GM21717 (cell line): ENCODE measurements around the gene NRF1.
"Not testable (repeated sequence)": the region's sequence is repeated elsewhere in the genome, so short reads cannot be mapped to it uniquely, and the experiment has no call there.

Source experiments
- ATAC-seq: cut with Tn5 transposase; IDR thresholded peaks from one replicate; pipeline ENCODE4 v1.9.1; 2021; ENCODE audit warnings: mild to moderate bottlenecking, moderate library complexity; ENCODE audit not compliant: unreplicated experiment

NRF1 gene

DNA sequence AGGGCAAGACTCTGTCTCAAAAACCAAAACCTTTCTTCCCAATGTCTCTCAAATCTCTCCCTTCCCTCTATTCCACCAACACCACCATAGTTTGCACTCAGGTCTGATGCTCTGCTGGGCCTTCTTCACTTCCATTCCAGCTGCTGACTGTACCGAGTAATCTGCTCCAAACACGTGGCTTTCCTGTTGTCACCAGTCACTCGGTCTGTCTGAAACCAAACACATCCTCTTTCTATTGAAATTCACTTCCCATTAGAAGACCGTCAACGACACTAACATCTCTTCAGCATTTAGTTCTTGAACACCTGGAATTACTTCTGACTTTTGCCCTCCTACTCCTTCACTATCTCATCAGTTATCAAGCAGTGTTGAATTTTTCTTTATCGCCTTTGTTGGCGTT, 4.7 kb upstream of the NRF1 start:
- ATAC-seq: no peak

DNA sequence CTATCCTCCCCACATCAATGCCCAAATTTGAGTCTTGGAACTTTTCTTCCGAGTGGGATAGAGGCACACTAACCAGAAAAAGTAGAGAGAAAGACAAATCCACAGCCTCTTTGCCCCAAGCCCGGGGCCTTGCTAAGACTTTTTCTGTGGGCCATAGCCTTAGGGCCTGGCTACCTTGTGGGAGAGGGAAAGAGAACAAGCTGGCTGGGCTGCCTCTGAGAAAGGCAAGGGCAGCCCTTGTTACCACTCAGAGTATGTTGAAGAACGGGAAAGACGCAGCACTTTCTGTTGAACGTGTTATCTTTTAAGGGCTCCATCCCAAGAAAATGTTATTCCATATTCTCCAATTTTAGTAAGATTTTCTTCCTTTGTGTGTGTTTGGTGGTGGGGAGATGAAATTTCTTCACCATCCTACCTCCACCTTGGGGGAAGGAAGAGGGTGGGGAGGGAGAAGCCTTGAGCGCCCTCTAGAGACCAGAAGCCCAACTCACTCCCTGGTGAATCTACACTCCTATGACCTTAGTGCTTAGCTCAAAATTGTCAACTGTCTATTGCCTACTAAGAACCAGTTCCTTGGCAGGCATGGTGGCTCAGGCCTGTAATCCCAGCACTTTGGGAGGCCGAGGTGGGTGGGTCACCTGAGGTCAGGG, 3.9 kb upstream of the NRF1 start:
- no peak for ATAC-seq

DNA sequence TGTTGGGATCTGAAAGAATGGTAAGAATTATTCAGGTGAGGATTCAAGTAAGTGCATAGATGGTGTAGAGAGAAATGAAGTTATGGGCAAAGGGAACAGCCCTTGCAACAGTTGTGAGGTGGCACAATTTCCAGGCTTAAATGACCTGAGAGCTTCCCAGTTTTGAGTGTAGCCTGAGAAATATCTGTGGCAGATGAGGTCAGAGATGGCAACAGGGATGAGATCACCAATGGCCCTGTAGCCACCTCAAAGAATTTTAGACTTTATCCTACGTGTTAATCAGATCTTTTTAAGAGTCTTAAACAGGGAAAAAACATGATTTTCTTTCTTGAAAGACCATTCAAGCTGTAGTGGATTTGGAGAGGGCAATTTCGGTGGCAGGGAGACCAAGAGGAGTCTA, 1.9 kb upstream of the NRF1 start:
- ATAC-seq: no peak

DNA sequence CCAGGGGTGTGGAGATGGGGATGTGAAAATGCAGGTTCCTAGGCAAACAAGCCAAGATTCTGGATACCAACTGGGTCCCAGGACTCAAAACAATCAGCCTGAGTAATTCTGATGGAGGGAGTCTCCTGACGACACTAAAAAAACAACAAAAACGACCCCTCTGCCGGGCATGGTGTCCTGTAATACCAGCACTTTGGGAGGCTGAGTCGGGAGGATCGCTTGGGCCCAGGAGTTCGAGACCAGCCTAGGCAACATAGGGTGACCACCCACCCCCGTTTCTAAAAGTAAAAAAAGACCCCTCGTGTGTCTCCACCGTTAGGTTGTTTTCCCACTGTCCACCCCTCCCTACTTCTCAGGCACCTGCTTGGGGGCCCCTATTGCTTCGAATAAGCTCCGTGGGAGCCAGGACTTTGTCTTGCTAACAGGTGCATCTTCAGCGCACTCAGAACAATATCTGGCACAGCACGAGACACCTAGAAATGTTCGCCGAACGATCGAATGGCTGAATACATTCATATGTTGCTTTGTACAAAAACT, 743 bp upstream of the NRF1 start:
- no peak for ATAC-seq

DNA sequence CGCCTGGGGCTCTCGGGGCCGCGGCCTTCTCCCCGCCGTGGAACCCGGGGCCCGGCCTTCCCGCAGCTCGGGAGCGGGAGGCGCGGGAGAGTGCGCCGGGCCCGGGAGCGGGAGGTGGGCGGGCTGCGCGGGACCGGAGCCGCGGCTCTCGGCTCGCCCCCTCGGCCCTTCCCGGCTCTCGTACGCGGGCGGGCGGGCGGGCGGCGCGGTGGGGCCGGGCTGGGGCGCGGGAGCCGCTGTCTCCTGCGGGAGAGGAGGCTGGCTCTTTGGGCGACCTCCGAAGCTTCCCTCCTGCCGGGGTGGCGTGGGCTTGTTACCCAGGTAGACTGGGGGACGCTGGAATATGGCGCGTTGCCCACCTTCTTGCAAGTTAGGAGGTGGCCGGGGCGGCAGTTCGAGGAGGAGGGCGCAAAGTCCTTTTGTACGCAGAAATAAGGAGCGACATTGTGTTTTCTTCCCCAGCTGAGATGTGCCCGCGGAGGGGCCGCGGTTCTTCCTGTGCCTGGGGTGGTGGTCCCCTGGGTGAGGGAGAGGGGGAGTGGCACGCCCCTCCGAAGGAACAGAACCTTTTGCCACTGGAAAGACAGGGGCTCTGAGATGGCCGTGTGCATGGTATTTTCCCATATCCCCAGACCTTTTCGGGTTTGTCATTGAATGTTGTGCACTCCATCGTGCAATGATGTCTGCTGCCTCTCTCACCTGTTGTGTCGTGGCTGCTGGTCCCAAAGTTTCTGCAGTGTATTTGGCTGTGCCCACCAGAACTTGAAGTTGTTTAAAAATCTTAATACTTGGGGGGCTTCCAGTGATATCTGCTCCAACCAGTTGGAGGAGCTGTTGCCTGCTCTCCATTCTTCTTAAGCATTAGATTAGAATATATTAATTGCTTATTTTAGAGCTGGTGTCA, 844 bp downstream of the NRF1 start:
- ATAC-seq: peak; percentile 9

DNA sequence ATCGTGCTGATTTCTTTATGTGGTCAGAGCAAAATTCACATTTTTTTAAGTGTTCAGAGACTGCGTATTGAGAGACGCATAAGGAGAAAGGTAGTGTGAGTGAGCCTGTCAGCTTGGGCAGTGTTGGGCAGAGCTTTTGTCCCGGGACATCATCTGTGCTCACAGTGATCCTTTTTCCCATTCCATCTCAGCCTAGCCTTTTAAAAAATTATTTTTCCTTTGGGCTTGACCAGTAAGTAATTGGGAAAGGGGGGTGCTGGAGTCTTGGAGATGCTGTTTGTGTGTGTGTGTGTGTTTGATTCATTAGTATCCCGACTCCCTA, 1.5 kb downstream of the NRF1 start:
- ATAC-seq: no peak

DNA sequence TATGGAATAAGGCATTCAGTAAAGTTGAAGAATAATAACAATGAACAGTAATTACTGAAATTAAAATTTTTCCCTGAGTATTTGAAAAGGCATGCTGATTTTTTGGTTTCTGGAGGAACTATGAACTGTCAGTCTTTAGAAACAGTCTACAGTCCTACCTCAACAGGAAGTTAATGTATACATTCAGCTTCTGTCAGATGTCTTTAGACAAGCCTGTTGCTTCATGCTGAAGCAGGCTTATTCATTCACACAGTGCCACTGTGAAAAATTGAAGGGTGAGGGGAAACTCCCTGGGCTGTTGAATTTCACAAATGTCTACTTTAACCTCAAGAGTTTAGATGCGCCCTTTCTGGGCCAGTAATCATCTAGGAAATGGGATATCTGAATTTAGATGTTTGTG, 3.5 kb downstream of the NRF1 start:
- no peak for ATAC-seq

DNA sequence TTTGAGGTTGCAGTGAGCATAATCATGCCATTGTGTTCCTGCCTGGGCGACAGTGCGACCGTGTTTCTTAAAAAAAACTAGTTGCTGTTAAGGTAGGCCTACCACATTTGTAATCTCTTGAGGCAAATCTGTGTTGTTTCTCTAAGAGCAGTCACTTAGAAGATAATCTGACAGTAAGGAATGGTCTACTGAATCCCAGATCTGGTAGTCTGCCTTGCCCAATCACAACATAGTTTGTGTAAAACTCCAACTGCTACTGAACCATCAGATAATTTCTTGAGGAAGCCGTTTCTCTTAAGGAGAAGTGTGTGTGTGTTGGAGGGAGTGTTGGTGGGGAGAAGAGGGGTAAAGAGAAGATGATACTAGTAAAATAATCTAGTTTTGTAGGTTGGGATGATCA, 5.0 kb downstream of the NRF1 start:
- no peak for ATAC-seq

DNA sequence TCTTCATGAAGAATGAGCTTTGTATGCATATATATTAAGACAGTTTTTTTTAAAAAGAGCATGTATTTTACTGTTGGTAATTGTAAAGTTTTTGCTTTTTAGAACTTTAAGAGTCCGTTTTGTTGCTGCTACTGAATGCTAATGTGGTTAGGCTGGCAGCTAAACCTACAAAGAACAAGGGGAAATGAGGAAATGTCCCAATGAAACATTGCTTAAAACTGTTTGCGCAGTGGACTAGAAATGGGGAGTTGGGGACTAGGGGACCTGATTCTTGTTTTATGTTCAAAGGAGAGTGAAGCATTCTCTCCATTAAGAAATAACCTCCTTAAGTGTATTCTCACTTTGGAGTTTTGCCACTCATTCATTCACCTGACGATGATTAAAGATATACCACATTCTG, 5.7 kb downstream of the NRF1 start:
- ATAC-seq: no peak

DNA sequence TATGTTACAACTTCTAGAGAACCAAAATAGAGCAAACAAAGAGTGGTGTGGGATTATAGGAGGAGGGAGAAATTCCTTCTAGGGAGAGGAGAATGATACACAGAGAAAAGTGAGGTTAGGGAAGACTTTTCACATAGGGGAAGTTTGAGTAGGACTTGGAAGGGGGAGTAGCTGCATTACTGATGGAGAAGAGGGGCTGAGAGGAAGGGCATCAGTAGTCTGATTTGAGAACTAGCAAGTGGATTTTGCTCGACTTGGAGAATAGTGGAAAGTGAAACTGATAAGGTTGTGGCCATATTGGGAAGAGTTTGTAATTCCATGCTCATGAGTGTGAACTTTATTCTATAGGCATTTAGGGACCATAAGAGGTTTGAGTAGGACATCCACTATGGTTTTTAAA, 6.1 kb downstream of the NRF1 start:
- no peak for ATAC-seq

DNA sequence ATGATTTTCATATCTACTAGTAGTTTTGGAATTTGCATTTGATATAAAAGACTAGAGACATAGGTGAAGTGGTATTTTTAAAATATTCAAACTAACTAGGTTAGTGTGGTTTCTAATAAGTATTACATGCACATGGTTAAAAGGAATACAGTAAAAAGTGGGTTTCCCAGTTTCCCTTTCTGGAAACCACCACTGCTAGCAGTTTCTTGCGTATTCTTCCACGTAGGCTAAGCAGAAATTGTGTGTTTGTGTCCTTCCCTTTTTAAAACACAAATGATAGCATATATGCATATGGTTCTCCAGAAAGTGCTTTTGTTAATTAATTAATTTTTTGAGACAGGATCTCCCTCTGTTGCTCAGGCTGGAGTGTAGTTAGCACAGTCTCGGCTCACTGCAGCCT, 15.4 kb downstream of the NRF1 start:
- no peak for ATAC-seq

DNA sequence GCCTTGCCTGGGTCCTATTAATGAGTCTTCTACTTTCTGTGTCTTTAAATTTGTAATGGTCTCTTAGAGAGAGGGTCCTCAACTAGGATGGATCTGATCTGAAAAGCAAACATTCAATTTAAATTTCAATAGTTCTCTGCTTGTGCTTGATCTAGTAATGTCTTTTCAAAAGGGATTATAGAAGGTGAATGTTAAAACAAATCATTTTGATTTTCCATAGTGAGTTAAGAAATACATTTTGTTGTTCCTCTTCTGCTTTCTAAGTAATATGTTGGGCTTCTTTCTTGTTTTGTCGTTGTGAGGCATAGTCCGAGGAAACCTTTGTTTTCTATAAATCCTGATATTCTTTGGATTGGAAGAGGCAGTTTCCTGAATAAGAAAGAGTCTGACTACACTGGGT, 18.8 kb downstream of the NRF1 start:
- ATAC-seq: no peak

DNA sequence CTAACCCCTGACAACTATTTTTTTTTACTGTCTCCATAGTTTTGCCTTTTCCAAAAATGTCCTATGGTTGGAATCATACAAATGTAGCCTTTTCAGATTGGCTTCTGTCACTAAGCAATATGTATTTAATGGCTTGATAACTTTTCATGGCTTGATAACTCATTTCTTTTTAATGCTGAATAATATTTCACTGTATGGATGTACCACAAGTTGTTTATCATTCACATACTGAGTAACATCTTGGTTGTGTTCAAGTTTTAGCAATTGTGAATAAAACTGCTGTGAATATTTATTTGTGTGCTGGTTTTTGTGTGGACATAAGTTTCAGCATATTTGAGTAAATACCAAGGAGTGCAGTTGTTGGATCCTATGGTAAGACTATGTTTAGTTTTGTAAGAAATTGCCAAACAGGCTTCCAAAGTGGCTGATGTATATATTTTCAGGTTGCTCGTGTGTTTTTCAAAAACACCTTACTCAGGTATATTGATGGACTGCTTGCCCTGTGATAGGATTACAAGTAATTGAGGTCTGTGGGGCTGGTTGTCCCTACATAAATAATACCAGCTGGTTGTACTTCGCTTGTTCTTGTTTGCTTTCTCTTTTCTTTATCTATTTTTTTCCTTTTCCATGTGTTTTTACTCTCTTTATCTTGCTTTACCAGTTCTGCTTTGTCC, 23.0 kb downstream of the NRF1 start:
- ATAC-seq: no peak

DNA sequence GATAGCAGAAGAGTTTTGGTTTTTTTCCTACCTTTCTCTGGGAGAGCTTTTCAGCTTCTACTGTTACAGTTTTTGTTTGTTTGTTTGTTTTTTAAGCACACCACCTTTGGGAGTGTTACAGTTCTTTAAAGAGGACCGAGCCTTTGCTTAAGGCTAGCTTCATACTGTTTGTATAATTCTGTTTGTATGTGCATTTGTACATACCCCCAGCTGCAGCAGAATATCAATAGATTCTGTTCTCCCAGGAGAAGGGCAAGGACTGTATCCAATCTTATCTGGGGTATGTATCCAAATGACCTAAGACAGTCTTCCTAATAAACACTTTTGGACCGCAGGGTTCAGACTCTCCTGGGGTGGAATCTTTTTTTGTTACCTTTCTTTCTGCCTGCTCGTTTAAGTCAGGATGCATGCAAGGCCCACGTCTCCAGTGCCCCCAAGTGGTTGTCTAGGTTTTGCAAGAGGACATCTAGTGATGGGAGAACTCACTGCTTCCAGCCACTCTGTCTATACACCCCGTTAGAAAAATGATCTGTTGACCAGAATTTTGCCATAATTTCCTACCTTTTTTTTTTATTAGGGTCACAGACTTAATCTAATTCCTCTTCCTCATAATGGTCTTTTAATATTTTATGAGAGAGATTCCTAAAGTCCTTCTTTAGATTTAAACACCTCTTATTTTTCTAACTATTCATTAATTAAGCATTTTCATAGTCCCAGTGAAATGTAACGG, 23.9 kb downstream of the NRF1 start:
- ATAC-seq: peak; percentile 88

DNA sequence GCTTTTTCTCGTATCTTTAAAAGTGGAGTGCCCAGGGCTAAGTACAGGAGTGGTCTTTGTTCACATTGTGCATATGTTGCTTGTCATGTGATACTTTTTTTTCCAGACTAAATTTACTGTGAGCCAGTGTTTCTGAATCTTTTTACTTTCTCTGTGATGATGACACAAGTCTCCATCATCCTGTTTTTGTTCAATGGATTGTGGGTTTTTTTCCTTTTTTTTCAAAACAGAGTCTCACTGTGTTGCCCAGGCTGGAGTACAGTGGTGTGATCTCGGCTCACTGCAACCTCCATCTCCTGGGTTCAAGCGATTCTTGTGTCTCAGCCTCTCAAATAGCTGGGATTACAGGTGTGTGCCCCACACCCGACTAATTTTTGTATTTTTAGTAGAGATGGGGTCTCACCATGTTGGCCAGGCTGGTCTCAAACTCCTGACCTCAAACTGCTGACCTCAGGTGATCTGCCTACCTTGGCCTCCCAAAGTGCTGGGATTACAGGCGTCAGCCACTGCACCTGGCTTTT, 24.6 kb downstream of the NRF1 start:
- ATAC-seq: not testable (repeated sequence)

DNA sequence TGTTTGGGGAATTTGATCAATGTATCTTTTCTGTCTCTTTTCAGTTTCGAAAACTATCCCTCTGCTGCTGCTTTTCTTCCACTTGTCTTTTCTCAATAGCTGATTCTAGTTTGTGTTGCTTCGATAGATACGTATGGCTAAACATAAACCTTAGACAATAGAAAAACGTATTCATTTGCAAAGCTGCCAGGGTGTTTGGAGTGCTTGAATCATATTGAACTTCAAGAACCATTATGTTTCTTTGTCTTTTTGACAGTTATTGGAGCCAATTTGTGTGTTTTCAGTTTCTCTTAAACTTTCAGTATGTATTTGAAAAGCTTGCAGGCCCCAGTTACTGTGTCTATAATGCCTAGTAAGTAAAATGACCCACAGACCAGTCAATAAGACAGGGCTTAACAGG, 25.1 kb downstream of the NRF1 start:
- no peak for ATAC-seq

DNA sequence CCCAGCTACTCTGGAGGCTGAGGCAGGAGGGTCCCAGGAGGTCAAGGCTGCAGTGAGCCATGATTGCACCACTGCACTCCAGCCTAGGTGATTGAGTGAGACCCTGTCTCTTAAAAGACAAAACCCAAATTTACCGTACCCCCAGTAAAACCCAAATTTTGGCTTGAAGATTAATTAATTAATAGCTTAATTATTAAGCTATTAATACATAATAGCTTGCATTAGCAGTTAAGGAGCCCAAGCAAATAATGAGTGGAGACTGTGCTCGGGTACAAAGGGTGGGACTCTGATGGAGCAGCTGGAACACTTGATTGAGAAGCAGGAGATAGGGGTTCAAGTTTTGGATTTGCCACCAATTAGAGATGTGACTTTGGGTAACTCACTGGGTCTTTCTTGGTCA, 28.9 kb downstream of the NRF1 start:
- ATAC-seq: no peak

DNA sequence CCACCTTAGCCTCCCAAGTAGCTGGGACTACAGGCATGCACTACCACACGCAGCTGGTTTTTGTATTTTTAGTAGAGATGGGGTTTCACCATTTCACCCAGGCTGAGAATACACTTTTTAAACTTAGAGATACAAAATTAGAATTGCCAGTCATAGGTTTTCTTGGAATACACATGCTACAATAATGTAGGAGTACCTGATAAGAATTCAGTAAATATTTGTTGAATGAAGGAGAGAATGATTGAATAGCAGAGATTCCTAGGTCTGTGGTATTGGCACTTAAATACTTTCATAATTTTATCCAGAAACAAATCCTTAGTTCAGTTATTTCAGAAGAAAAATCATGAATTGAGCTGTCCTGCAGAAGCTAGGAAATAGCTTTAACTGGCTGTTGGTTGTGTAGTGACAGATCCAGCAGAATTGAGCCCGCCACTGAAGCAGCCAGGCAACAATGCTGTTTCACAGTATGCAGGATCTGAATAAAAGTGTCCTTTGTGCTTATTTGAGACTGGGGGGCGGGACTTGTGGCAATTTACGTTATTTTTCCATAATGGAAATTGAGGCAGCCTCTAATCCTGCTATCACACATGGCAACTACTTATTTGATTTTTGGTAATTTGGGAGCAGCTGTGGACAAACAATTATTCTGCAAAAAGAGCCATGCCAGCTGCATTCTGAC, 31.5 kb downstream of the NRF1 start:
- ATAC-seq: no peak

DNA sequence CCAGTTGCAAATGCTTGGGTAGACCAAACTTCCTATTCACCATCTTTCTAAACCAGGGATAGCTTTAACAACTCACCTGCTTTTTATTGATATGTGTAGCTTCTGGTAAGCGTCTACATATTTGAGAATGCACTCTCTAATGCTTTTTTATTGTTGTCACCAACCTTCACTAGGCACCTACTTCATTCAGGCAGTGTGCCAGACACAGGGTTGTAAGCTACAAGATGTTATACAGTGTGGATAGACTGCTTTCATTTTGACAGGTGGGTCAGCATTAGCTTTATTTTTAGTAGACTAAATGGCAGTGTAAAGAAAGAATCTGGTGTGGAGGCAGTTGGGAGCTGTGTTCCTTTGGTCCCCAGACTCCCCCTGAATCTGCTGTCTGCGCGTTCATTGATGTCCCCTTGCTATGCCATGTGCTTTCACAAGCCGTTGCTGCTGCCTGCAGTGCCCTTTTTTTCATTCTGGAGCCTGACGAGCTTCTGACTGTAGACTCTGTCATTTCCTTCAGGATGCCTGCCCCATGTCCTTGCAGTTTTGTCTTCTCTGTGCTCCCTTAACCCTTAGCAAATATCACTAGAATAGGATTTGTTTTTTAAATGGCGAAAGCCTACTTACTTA, 32.1 kb downstream of the NRF1 start:
- no peak for ATAC-seq

DNA sequence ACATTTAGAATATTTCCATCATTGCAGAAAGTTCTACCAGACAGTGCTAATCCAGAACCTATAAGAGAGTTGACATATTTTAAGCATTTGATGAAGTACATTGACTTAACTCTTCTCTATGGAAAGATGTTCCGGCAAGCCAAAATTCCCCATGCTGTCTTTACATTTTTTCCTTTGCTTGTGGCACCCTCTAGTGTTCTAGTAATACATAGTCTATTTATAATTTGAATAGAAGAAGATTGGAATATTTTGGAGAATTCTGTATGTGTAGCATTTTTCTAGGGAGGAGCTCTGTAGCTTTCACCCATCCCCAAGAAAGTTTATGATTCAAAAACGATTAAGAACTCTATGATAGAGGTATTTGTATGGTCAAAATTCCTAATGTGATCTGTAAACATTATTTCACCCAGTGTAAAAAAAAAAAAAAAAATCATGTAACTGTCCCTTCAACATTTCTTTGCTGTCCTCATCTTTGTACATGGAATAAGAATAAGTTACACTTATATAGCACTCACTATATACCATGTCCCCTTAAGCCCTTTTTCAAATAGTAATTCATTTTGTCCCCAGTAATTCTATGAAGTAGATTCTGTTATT, 33.2 kb downstream of the NRF1 start:
- ATAC-seq: no peak
